Prostate gland (tissue), 2 donors: Measurements from ENCODE around the gene PCDHGB2.
A peak's percentile ranks its signal among the peaks of the same experiment; 100 is the strongest.
"Not testable (repeated sequence)": the region's sequence is repeated elsewhere in the genome, so short reads cannot be mapped to it uniquely, and the experiment has no call there.

Experiments used
- CTCF ChIP-seq, 4 experiments: fragments of 200-600 bp in 2 of 4; fragments of 450-650 bp in 2 of 4; sonication (generic) in 2 of 4; IDR thresholded peaks; 1 replicate in 3 of 4; 2 replicates in 1 of 4; pipeline ENCODE4 v1.5.1; 2016 to 2019; ENCODE audit warnings: antibody characterized with exemption in 4 of 4, mild to moderate bottlenecking in 2 of 4, moderate library complexity in 2 of 4
- POLR2A ChIP-seq: fragments of 450-650 bp; IDR thresholded peaks from one replicate; pipeline ENCODE4 v1.6.1; 2016; ENCODE audit warnings: antibody characterized with exemption, mild to moderate bottlenecking

GRCh38 chr5:141387557-141388311, 27.9 kb downstream of the PCDHGB2 start, which contains the start of gene PCDHGB4:
- TF ChIP-seq CTCF (IDR thresholded peaks at IDR 0.05) = peak in 3 of 4 experiments; percentile 12 to 53 (median 46)
- TF ChIP-seq POLR2A = not testable (repeated sequence)
